Activated CD8-positive, alpha-beta memory T cell treated with anti-CD3 and anti-CD28 coated beads, Interleukin-2, amount 50 U/mL, for 24 hours (primary cell): ENCODE results near the gene PGLYRP4.

ENCODE experiments used
- DNase-seq: peaks from one replicate; pipeline ENCODE4 v3.0.0-alpha.2; 2020; ENCODE audit errors: extremely low read depth

Gene PGLYRP4

GRCh38 chr1:153375511-153375910, 26.9 kb upstream of the PGLYRP4 start, which contains the start of gene S100A12:
Gene S100A12, minus strand, starts transcription at chr1:153375621. Its CDS starts 1,029 bp downstream, at chr1:153374592.
- DNase-seq = no peak

- no peak for DNase-seq
These were observed 25.4 kb upstream of the PGLYRP4 start for GRCh38 chr1:153374071-153374470.

GRCh38 chr1:153372571-153372970, 23.9 kb upstream of the PGLYRP4 start:
- no peak for DNase-seq

- no peak for DNase-seq
These were observed 22.6 kb upstream of the PGLYRP4 start for GRCh38 chr1:153371231-153371630.

GRCh38 chr1:153370146-153370545, 21.5 kb upstream of the PGLYRP4 start:
- DNase-seq = no peak

GRCh38 chr1:153368495-153368894, 19.9 kb upstream of the PGLYRP4 start:
- DNase-seq = no peak

GRCh38 chr1:153367090-153367489, 18.4 kb upstream of the PGLYRP4 start:
- DNase-seq = no peak

- no peak for DNase-seq
These were observed 17.6 kb upstream of the PGLYRP4 start for GRCh38 chr1:153366261-153366660.

GRCh38 chr1:153365696-153366095, 17.1 kb upstream of the PGLYRP4 start:
- DNase-seq = no peak

GRCh38 chr1:153364766-153365666, 16.4 kb upstream of the PGLYRP4 start:
- no peak for DNase-seq

- DNase-seq = no peak
These were observed 15.5 kb upstream of the PGLYRP4 start for GRCh38 chr1:153364156-153364555.

GRCh38 chr1:153363641-153364040, 15.0 kb upstream of the PGLYRP4 start:
- DNase-seq = no peak

GRCh38 chr1:153362187-153362775, 13.6 kb upstream of the PGLYRP4 start:
- DNase-seq = no peak

- DNase-seq = no peak
These were observed 13.0 kb upstream of the PGLYRP4 start for GRCh38 chr1:153361480-153362109.

GRCh38 chr1:153360592-153361479, 12.2 kb upstream of the PGLYRP4 start:
- no peak for DNase-seq

- DNase-seq = no peak
These were observed 11.5 kb upstream of the PGLYRP4 start for GRCh38 chr1:153360190-153360589.

- DNase-seq = no peak
These were observed 10.6 kb upstream of the PGLYRP4 start for GRCh38 chr1:153359241-153359640.

- no peak for DNase-seq
These were observed 10.0 kb upstream of the PGLYRP4 start for GRCh38 chr1:153358691-153358975.

- DNase-seq = no peak
These were observed 9.4 kb upstream of the PGLYRP4 start, which contains the start of gene S100A9 for GRCh38 chr1:153357853-153358690. Gene S100A9, plus strand, starts transcription at chr1:153357854. Its CDS starts 430 bp downstream, at chr1:153358284.

GRCh38 chr1:153357076-153357852, 8.6 kb upstream of the PGLYRP4 start:
- no peak for DNase-seq
